DMS 273 (cell line): ENCODE data around the gene DCK.

ENCODE experiments used
- DNase-seq: peaks from one replicate; lab custom pipeline; 2025; ENCODE audit not compliant: unreplicated experiment; lab: John Stamatoyannopoulos, UW

DCK gene

DNA sequence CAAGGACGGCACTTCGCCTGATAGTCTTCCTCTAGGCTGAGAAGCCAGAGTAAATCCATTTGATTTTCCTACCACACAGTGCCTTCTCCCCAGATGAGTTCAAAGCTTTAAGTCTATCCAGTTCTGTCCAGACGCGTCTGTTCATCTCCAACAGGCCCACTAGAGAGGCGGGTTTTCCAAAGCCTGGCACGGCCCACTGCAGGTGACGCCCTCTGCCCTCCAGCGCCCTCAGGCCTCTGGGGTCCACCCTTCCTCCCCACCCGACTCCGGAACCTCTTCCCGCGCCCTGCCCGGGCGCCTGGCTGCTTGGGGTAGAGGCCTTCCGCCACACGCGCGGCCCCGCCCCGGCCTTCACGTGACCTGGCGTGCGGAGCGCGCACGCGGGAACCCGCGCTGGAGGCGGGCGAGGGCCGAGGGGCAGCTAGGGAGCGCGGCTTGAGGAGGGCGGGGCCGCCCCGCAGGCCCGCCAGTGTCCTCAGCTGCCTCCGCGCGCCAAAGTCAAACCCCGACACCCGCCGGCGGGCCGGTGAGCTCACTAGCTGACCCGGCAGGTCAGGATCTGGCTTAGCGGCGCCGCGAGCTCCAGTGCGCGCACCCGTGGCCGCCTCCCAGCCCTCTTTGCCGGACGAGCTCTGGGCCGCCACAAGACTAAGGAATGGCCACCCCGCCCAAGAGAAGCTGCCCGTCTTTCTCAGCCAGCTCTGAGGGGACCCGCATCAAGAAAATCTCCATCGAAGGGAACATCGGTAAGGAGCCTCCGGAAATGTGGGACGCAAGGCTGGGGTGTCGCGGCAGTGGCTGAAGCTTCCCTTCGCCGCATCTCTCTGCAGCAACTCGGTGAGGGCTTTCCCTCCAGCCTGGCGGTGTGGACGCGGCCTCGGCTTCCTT is at the start of gene DCK:
DCK (plus strand) TSS at position 469 of the 888 bp plus-strand sequence; CDS start at position 656, 187 bp downstream.
- DNase-seq = peak; percentile 96

GRCh38 chr4:70945046-70945445 is 48.4 kb upstream of the DCK start:
- DNase-seq = no peak

- no peak for DNase-seq
Measured at GRCh38 chr4:70945452-70946055, 47.9 kb upstream of the DCK start.

DNA sequence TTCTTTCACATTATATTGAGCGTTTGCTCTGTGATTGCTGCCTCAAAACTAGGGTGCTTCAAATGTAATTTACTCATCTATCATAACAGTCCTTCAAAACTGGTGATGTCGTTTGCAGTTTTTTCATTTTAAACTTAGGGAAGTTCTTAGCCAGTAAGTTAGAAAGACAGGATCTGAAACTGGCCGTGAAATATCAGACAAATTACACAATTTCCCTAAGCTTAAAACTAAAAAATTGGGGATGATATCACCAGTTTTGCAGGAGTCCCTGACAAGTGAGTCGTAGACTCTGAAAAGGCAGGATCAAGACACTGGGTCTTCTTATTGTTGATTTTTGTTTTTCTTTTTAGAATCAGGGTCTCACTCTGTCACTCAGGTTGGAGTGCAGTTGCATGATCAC is 46.5 kb upstream of the DCK start:
- DNase-seq = no peak

- no peak for DNase-seq
Measured at GRCh38 chr4:70948665-70949260, 44.7 kb upstream of the DCK start.

- DNase-seq = no peak
Measured at GRCh38 chr4:70954032-70954431, 39.4 kb upstream of the DCK start.

- DNase-seq = no peak
Measured at GRCh38 chr4:70956549-70957210, 36.8 kb upstream of the DCK start.

- DNase-seq = no peak
Measured at GRCh38 chr4:70958681-70959080, 34.8 kb upstream of the DCK start.

DNA sequence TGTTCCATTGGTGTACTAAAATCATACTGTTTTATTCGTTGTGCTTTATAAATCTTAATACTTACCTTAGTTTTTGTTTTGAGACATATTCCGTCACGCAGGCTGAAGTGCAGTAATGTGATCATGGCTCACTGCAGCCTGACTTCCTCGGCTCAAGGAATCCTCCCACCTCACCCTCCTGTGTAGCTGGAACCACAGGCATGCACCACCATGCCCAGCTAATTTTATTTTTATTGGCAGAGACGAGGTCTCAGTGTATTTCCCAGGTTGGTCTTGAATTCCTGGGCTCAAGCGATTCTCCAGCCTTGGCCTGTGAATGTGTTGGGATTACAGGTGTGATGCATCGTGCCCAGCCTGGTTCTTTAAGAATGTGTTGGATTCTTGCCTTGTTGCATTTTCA is 24.4 kb upstream of the DCK start:
- no peak for DNase-seq

GRCh38 chr4:70976252-70976651 is 17.2 kb upstream of the DCK start:
- DNase-seq = no peak

GRCh38 chr4:70979445-70980008 is 13.9 kb upstream of the DCK start:
- DNase-seq = no peak

- no peak for DNase-seq
Measured at GRCh38 chr4:70980196-70980595, 13.3 kb upstream of the DCK start.

DNA sequence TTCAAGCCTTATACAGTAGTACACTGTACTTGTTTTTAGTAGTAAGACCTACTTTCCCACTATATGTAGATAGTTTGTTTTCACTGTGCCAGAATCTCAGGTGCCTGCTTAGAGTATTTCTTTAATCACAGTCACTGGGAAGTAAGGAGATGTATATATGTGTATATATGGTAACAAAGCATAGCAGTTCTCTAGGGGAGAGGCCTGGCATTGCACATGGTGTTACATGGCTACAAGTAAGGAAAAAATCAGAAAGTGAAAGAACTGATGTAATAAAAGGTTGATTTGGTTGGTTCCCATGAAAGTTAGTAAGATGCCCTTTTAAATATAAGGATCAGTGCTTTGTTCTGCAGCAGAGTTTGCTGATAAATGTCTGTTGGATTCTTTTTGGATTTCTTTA is 9.3 kb upstream of the DCK start:
- no peak for DNase-seq

DNA sequence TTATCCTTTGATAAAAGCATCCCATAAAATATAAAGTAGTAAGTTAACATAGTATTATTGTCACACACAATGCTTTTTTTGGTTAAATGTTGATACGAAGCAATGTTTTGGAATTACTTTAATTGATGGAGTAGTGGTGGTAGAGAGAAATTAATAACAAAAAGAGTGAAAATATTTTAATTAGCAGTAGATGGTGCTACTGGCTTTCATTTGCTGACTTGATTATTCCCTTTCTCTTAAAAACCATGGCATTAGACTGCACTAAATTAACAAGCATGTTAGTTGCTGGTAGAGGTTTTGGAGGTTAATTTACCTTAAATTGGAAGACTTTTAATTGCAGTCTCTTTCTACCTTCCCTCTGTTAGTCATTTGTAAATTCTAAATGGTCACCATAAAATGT is 8.9 kb upstream of the DCK start:
- DNase-seq = no peak

GRCh38 chr4:70991596-70991995 is 1.9 kb upstream of the DCK start:
- no peak for DNase-seq

DNA sequence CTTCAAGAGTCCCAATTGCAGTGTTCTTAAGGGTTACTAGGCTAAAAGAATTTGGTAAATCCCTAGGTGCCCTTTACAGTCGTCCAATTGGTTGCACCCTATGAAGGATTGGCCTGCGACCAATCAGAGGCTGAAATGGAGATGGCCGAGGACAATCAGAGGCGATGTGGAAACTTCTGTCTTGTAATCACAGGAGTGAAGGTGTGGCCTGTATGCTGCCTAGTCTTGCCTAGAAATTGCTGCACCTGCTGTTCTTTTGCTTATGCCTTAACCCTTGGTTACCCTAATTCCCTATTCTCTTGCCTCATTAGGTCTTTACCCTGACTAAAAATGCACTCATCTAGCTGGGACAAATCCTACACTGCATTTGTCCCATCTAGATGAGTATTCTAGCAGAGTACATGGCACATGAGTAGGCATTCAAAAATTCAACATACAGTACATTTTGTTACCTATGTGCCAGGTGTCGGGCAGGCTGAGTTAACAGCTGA is 1.0 kb upstream of the DCK start:
- peak; percentile 38 for DNase-seq

DNA sequence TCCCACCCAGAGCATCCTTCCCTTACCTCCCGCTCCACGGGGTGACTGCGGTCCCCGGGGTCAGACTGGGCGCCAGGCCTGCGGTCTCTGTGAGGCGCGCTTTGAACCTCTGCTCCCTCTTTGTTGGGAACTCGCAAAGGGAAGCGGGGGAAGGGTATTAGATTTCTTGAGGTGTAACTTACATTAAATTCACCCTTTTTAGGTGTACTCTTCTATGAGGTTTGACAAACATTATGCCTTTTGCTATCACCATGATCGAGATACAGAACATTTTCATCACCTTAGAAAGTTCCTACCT is 569 bp downstream of the DCK start:
- DNase-seq = no peak

- no peak for DNase-seq
Measured at GRCh38 chr4:70994387-70995099, 1.1 kb downstream of the DCK start.

DNA sequence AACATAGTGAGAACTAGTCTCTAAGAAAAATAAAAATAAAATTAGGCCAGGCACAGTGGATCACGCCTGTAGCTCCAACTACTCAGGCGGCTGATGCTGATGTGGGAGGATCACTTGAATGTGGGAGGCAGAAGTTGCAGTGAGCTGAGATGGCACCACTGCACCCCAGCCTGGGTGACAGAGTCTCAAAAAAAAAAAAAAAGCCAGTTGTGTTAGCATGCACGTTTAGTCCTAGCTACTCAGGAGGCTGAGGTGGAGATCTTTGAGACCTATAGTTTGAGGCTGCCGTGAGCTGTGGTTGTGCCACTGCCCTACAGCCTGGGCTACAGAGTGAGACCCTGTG is 2.5 kb downstream of the DCK start:
- DNase-seq = no peak

DNA sequence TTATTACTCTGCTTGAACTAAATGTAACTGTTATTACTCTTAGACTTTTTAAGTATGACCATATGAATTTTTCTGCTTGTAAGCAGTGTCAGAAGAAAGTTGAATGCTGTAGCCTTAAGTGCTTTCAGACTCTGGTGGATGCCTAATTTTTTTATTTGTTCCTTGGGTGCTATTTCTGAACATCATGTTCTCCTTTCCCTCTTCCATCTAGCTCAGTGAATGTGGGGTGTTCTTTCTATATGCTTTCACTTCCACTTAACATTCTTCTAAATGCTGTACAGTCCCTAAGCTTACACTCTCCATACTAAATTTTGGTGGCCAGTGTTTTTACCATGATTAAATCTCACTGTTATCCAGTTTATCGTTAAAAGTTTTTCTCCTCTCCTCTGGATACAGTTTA is 3.6 kb downstream of the DCK start:
- DNase-seq = no peak

GRCh38 chr4:70997546-70997945 is 4.1 kb downstream of the DCK start:
- no peak for DNase-seq
